Endothelial cell (in vitro differentiated cells): ENCODE data around the gene STK11IP. TPM values are rescaled to one million over a fixed set of nuclear protein-coding genes. Genes with fewer than 3 reads are reported as not detected.
A peak's percentile ranks its signal among the peaks of the same experiment; 100 is the strongest.

Experiments
- DNase-seq: peaks from one replicate; pipeline ENCODE4 v3.0.0; 2021; ENCODE audit warnings: low spot score
- H3K27ac Mint-ChIP-seq: one replicate; pipeline ENCODE4 v1.8.0; 2021; ENCODE audit warnings: mixed read lengths, inconsistent platforms; ENCODE audit not compliant: unreplicated experiment
- H3K27me3 Mint-ChIP-seq: one replicate; pipeline ENCODE4 v1.8.0; 2021; ENCODE audit warnings: mild to moderate bottlenecking, moderate library complexity, mixed read lengths, inconsistent platforms; ENCODE audit not compliant: unreplicated experiment
- H3K36me3 Mint-ChIP-seq: one replicate; pipeline ENCODE4 v1.8.0; 2021; ENCODE audit warnings: mild to moderate bottlenecking, low read depth, mixed read lengths, inconsistent platforms; ENCODE audit not compliant: unreplicated experiment
- H3K4me1 Mint-ChIP-seq: one replicate; pipeline ENCODE4 v1.8.0; 2021; ENCODE audit warnings: mild to moderate bottlenecking, mixed read lengths, inconsistent platforms; ENCODE audit not compliant: unreplicated experiment
- H3K4me3 Mint-ChIP-seq: one replicate; pipeline ENCODE4 v1.8.0; 2021; ENCODE audit warnings: mild to moderate bottlenecking, mixed read lengths, inconsistent platforms; ENCODE audit not compliant: unreplicated experiment
- H3K9me3 Mint-ChIP-seq: one replicate; pipeline ENCODE4 v1.8.0; 2021; ENCODE audit warnings: mixed read lengths, inconsistent platforms; ENCODE audit not compliant: unreplicated experiment
- CTCF ChIP-seq: fragments of 200-600 bp; sonication (generic); IDR thresholded peaks from one replicate; pipeline ENCODE4 v1.5.0; 2021; ENCODE audit warnings: antibody characterized with exemption; ENCODE audit not compliant: unreplicated experiment
- total RNA-seq: library from RNA; stranded (reverse); fragmentation: NEBNext Ultra II Directional; extraction: Animal tissue kit (Norgen Biotek cat#: 25700); gene quantifications from one replicate; pipeline ENCODE4 v1.2.1, GENCODE V29; 2021; ENCODE audit not compliant: unreplicated experiment

Gene STK11IP
- total RNA-seq, 1 donor from 2014 or later = 23.8 TPM

GRCh38 chr2:219567791-219568361 lies 29.8 kb upstream of the STK11IP start:
- TF ChIP-seq CTCF = no peak
- H3K27ac Mint-ChIP-seq = no peak overlapping the region
- no peak overlapping the region for H3K4me3 Mint-ChIP-seq
- H3K4me1 Mint-ChIP-seq = peaks cover 10% of the 10 kb centered on the region
- no peak for DNase-seq
- peaks cover 31% of the 10 kb centered on the region for H3K36me3 Mint-ChIP-seq
- peaks cover 27% of the 10 kb centered on the region for H3K27me3 Mint-ChIP-seq
- no peaks in the 10 kb centered on the region for H3K9me3 Mint-ChIP-seq

- no peak overlapping the region for H3K4me3 Mint-ChIP-seq
- H3K36me3 Mint-ChIP-seq = peaks cover 27% of the 10 kb centered on the region
- TF ChIP-seq CTCF = no peak
- H3K9me3 Mint-ChIP-seq = no peaks in the 10 kb centered on the region
- peaks cover 25% of the 10 kb centered on the region for H3K27me3 Mint-ChIP-seq
- H3K4me1 Mint-ChIP-seq = peaks cover 10% of the 10 kb centered on the region
- H3K27ac Mint-ChIP-seq = no peak overlapping the region
- no peak for DNase-seq
Measured at GRCh38 chr2:219569041-219569440, 28.6 kb upstream of the STK11IP start.

GRCh38 chr2:219569635-219570034 lies 28.0 kb upstream of the STK11IP start:
- H3K27me3 Mint-ChIP-seq = peaks cover 22% of the 10 kb centered on the region
- TF ChIP-seq CTCF = no peak
- H3K27ac Mint-ChIP-seq = no peak overlapping the region
- H3K9me3 Mint-ChIP-seq = no peaks in the 10 kb centered on the region
- H3K4me1 Mint-ChIP-seq = peaks cover 10% of the 10 kb centered on the region
- no peak for DNase-seq
- peaks cover 22% of the 10 kb centered on the region for H3K36me3 Mint-ChIP-seq
- H3K4me3 Mint-ChIP-seq = peak overlapping the region; percentile 81

GRCh38 chr2:219570194-219570923 lies 27.3 kb upstream of the STK11IP start:
- no peak for DNase-seq
- Mint-ChIP-seq H3K36me3 (peaks cover 22% of the 10 kb centered on the region), H3K9me3 (no peaks in the 10 kb centered on the region), H3K27me3 (peaks cover 25% of the 10 kb centered on the region), H3K27ac (no peak overlapping the region), H3K4me3 (peak overlapping the region; percentile 81), H3K4me1 (peaks cover 10% of the 10 kb centered on the region)
- TF ChIP-seq CTCF = no peak

- no peaks in the 10 kb centered on the region for H3K9me3 Mint-ChIP-seq
- peaks cover 10% of the 10 kb centered on the region for H3K4me1 Mint-ChIP-seq
- TF ChIP-seq CTCF = no peak
- no peak overlapping the region for H3K4me3 Mint-ChIP-seq
- H3K27me3 Mint-ChIP-seq = peaks cover 26% of the 10 kb centered on the region
- peaks cover 21% of the 10 kb centered on the region for H3K36me3 Mint-ChIP-seq
- no peak overlapping the region for H3K27ac Mint-ChIP-seq
- DNase-seq = no peak
Measured at GRCh38 chr2:219570924-219571310, 26.7 kb upstream of the STK11IP start.
